ENCODE results near the gene LHFPL3.

LHFPL3 gene

DNA sequence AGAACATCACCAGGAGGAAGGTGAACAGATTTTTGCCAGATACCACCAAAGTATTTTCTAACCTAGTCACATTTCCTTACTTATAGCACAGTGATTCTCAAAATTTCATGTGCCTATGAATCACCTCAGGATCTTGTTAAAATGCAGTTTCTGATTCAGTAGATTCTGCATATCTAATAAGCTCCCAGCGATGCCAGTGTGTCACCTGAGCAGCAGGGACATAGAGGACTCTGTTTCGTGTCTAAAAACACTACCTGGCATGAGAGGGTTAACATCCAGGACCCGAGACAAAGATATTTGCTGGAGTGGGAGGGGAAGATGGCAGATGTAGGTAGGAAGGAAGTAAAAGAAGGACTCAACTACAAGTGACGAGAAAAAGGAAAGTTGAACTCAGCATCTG lies 433.5 kb downstream of the LHFPL3 start:
- no peak for DNase-seq

DNA sequence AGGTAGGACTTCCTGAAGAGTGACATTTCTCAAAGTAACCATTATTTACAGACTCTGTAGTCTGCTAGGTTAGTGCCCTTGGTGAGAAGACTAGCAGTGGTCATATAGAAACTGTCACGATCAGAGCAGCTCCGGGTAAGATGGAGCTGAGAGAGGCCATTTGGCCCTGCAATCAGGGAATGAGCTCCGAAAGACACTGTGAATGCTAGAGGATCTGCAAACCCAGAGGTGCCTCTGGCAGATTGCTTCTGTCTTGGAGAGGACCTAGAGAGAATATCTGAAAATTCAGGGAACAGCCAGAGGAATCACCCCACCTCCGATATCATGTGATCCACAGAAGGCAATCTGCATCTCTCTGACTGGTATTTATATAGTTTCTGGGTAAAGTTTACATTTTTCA lies 438.7 kb downstream of the LHFPL3 start:
- DNase-seq, result no peak

- no peak for DNase-seq
Measured at GRCh38 chr7:104767826-104768536, 439.6 kb downstream of the LHFPL3 start.

- no peak for DNase-seq
Measured at GRCh38 chr7:104772405-104773345, 444.3 kb downstream of the LHFPL3 start.

GRCh38 chr7:104773796-104774195 lies 445.4 kb downstream of the LHFPL3 start:
- no peak for DNase-seq

- no peak for DNase-seq
Measured at GRCh38 chr7:104775531-104775930, 447.1 kb downstream of the LHFPL3 start.

DNA sequence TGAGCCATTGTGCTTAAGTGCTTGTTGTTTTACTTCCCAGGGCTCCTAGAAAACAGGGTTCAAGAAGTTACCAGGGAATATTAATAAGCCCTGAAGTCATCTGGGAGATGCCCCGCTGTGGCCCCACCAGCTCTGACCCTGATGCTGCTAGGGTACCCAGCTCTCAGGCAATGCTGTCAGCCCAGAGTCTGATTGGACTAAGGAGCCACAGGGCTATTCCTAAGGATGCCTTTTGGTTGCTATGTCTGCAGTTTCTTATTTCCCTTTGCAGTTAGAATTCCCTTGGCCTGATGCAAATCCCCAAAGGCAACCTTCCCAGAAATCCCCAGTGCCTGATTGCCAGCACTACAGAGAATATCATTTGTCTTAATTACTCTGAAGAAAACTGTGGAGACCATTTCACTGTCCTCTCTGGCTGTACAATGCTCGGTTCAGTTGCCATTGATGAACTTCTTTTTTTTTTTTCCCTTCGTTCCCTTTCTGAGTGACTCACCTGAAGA lies 448.9 kb downstream of the LHFPL3 start:
- no peak for DNase-seq

DNA sequence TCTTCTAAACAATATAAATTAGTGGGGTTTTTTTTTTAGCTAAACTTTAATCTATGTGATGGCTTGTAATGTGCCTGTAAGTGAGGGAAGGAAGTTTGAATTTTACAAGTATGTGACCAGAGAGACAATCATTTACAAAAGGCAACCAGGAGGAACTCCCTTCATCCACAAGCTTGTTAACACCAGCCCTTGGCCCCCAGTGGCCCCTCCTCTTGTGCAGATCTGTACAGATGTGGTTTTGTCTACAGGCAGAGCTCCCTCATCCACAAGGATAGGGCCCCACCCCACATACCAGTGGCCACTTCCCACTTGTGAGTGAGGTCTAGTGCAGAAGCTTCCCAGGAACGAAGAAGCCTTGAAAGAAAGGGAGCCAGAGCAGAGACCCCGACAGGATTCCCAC lies 451.5 kb downstream of the LHFPL3 start:
- DNase-seq, result no peak

GRCh38 chr7:104784686-104785085 lies 456.3 kb downstream of the LHFPL3 start:
- DNase-seq, result no peak

DNA sequence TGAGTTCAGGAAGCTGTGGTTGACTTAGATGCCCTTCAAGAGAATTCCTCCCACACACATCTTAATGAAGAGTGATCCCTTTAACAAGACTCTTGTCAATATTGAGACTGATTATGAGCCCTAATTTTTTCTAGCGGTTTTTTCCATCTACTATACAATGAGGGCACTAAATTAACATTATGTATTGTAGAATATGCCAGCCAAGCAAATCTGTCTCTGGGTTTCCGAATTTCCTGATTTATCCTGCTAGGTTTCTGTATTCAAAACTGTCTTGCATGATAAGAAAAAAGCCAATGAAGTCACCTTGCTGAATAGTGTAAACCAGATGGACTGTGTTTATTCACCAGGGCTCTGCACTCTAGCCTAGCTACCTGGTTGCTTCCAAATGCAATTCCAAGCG lies 461.4 kb downstream of the LHFPL3 start:
- DNase-seq, result no peak

DNA sequence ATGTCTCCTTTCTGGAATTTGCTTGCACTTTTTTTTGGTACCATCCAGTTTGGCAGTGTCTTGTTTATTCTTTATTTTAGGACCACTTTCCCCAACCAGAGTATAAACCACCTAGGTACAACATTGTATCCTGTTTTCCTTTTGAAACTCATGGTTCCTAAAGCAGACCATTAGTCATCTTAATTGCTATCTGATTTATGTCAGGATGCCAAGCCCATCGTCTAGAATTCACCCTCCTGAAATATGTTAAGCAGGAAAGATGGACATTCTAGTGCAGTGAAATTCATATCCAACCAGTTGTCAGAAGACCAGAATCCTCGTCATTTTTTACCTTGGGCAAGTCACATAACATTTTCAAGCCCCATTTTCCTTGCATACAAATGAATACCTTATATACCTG lies 462.0 kb downstream of the LHFPL3 start:
- no peak for DNase-seq

DNA sequence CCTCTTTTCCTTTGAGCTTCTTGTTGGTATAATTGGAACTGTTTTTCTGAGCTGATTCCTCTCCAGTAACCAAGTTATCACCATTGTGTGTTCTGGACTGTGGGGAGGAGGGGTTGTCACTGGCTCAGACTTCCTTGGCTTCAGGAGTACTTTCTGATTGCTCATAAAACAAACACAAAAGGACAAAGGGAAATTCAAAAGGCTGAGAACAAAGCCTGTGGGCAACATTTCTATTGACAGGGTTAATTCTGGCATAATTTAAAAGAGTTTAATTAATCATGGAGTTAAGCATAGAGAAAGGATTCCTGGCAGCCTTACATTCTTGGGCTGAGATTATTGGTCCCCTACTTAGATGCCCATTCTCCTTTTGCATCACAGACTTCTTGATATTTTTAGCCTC lies 462.7 kb downstream of the LHFPL3 start:
- DNase-seq, result no peak

GRCh38 chr7:104793066-104793465 lies 464.7 kb downstream of the LHFPL3 start:
- DNase-seq, result no peak

- DNase-seq, result no peak
Measured at GRCh38 chr7:104794154-104794553, 465.8 kb downstream of the LHFPL3 start.

DNA sequence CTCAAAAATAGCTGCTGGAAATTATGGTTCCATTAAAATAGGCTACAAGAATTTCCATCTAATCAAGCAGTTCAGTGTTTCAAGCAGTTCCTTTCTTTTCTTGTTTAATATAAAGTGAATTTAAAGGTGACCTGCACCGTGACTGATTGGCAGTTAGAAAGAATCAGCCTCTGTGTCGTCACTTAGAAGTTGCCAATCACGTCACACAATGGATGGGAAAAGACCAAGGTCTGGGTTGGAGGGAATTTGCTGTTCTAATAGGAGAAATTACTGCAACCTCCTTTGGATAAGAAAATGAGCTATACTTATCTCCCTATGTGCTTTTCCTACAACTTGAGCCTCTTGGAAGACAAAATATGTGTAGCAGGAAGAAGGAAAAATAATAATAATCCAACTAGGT lies 466.2 kb downstream of the LHFPL3 start:
- DNase-seq, result no peak

DNA sequence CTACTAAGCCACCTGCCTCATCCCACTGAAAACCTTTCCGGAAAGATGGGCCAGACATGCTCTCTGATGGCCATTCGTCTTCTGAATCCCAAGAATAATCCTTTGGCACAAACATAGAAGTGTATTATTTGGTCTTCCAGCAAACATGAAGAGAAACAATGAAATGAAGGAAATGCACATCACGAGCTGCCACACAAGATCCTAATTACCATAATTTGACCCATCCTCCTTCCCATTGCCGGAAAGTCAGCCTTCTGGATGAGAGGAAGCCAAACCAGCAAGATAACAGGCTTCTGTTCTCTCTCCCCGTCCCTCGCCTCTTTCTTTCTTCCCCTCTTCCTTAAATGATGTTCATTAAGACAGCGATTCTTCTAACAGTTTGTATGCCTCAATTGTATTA lies 466.7 kb downstream of the LHFPL3 start:
- no peak for DNase-seq

DNA sequence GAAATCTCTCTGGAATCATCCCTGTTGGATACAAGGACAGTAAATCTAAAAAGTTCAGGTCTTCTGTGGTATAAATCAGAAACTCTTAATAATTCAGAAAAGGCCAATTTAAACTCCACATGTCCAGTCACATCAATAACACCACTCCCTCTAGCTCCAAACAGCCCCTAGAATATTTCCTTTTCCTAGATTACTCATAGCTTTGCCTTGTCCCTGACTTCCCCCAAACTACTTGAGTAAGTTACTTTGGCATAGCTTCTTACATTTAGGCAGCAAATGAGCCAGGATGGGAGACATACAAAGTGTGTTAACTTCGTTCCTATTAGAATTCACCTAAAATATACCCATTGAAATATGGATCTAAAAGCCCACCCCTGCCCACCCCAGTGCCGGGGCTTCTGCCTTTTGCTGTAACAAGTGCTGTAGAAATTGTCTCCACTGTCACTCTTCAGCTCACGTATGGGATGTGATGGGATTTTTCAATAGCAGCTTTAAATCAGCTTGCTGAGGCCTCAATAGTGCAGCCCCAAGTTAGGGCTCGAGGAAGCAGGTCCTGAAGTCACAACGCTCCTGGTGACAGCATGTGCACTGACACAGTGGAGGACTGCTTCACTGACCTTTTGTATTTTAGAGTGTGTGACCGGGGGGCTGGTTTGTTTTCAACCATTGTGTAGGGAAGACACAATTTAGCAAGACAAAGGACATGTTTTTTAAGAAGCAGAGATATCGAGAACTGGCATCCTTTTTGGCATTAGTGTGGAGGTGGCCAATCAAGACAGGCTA lies 467.4 kb downstream of the LHFPL3 start:
- no peak for DNase-seq

DNA sequence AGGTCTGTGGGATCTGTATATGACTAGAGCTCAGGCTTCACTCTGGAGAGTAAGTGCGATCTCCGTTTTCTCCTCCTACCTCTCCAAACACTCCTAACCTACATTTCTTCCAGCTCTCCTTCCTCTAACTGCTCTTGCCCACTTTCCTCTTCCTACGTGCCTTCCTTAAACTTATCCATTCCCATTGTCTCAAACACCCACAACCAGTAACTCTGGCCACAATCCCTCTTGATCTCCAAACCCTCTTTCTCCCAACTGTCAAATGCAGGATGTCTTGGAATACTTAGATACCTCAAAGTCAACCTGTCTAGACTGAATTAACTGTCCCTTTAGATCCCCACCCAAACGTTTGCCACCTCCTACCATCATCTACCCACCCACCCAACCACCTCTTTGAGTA lies 471.9 kb downstream of the LHFPL3 start:
- DNase-seq, result no peak

DNA sequence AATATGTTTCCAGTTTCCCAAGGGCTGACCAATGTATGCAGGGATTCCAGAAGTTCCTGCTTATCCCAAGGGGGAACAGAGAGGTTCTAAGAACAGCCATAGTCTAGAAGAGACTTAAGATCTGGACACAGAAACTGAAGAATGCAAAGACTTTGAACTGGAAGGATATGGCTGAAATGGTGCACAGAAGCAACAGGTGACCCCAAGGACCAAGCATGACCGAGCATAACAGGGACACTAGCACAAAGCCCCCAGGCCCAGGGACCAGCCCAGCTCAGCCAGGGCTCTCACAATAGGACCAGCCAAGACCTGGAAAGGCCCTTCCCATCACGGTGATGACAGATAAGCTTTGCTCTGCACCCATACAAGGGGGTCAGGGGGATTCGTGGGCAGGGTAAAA lies 472.6 kb downstream of the LHFPL3 start:
- DNase-seq, result no peak

DNA sequence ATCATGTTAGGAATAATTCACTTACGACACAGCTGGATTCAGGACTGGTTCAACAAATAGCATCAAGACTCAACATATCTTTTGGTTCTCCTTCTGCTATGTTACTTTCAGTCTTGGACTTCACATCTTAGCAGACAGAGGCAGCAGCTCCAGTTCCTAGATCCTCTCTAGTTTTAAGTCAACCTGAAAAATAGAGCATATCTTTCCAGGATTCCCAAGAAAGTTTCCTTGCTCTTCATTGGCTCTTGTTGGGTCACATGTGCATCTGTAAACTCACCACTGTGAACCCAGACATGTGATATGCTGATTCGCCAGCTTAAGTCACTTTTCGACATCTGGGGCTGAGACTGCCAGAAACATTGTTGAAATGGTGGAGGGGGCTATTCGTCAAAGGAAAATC lies 475.5 kb downstream of the LHFPL3 start:
- no peak for DNase-seq

GRCh38 chr7:104804696-104805095 lies 476.3 kb downstream of the LHFPL3 start:
- DNase-seq, result no peak

DNA sequence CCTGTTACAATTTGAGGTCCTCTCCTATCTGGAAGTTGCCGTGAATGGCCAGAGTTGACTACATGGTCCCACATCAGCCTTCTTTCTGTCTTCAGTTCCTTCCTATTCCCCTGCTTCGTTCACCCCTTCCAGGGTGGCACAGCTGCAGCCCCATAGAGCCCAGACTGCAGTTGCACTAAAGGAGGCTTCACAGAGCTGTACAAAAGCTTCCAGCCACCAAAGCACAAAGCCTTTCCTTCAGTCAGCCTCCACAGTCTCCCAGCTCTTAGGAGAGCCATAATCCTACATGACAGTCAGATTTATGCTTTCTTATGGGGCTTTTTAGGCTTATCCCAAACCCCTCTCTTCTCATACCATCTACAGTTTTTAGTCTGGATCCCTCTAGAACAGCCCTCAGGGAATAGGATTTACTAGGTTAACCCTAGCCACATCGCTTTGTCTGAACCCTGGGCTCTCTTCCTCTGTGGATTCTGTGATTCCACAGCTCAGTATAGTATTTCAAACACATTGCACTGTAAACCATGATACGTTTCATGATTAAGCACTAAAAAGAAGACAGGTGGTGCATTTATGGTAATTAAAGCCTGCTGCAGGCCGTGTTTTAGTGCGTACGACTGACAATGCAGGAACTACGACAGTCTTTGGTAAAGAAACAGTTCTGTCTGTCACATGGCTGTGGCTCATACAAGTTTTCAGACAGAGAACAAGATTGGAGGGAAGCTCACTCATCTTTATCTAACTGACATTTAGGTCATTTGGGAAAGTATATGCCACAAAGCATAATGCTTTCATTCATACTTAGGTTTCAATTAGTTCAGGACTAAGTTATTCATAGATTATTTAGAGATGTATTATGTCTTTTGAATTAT lies 477.3 kb downstream of the LHFPL3 start:
- no peak for DNase-seq
